Activated naive CD4-positive, alpha-beta T cell treated with anti-CD3 and anti-CD28 coated beads, Interleukin-2, amount 50 U/mL, for 72 hours (primary cell): ENCODE data around the gene RASD1. TPM values are rescaled to one million over a fixed set of nuclear protein-coding genes. Genes with fewer than 3 reads are reported as not detected.
A peak's percentile ranks its signal among the peaks of the same experiment; 100 is the strongest.
"Not testable (repeated sequence)": the region's sequence is repeated elsewhere in the genome, so short reads cannot be mapped to it uniquely, and the experiment has no call there.

Experiments used
- ATAC-seq, 2 donors: fragments of 150-1000 bp; cut with Tn5 transposase; 2 replicates each; pipeline ENCODE4 v1.10.0; 2021; ENCODE audit warnings: mild to moderate bottlenecking in 2 of 2, moderate library complexity in 2 of 2
- DNase-seq, 2 donors: peaks; one replicate each; pipeline ENCODE4 v3.0.0; 2021 to 2022; ENCODE audit warnings: low spot score in 2 of 2
- H3K27ac Mint-ChIP-seq, 2 donors: one replicate each; pipeline ENCODE4 v1.8.0; 2022; ENCODE audit warnings: mild to moderate bottlenecking in 2 of 2, mixed read lengths in 2 of 2
- H3K36me3 Mint-ChIP-seq, 2 donors: one replicate each; pipeline ENCODE4 v1.8.0; 2022; ENCODE audit warnings: mixed read lengths in 2 of 2
- H3K9me3 Mint-ChIP-seq, 2 donors: one replicate each; pipeline ENCODE4 v1.8.0; 2022; ENCODE audit warnings: mixed read lengths in 2 of 2
- total RNA-seq, 2 donors: library from RNA; stranded (reverse); gene quantifications; one replicate each; pipeline ENCODE4 v1.2.3, GENCODE V29; 2022

RASD1 gene
- total RNA-seq, 2 donors from 2014 or later, result 0.71 to 1.2 TPM

- Mint-ChIP-seq H3K27ac (no peak overlapping the region), H3K36me3 (no peaks in the 10 kb centered on the region), H3K9me3 (no peaks in the 10 kb centered on the region)
- ATAC-seq (no peak), DNase-seq (no peak)
Observed at GRCh38 chr17:17469358-17469757, 26.8 kb downstream of the RASD1 start.

GRCh38 chr17:17468217-17469010, 27.8 kb downstream of the RASD1 start:
- DNase-seq (no peak), ATAC-seq (no peak)
- Mint-ChIP-seq H3K9me3 (no peaks in the 10 kb centered on the region), H3K27ac (no peak overlapping the region), H3K36me3 (no peaks in the 10 kb centered on the region)

DNA sequence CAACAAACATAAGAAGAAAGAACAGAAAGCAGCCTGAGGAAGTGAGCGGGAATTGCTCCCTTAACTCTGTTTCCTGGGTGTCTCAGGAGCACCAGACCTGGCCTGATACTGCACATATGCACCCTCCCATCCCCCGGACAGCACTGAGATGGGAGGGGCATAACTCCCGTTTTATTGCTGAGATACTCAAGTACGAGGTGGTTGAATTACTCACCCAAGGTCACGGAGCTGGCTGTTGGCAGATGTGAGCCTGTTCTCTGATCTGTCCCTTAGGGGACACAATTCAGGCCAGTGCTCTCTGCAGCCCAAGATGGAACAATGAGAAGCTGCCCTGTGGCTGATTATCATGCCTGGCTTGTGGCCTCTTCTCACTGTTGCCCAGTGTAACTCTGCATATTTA, 28.5 kb downstream of the RASD1 start:
- DNase-seq (no peak), ATAC-seq (no peak)
- H3K27ac Mint-ChIP-seq, result no peak overlapping the region
- H3K9me3 Mint-ChIP-seq, result no peaks in the 10 kb centered on the region
- H3K36me3 Mint-ChIP-seq, result no peaks in the 10 kb centered on the region

- Mint-ChIP-seq H3K9me3 (no peaks in the 10 kb centered on the region), H3K27ac (no peak overlapping the region), H3K36me3 (no peaks in the 10 kb centered on the region)
- ATAC-seq (no peak), DNase-seq (no peak)
Observed at GRCh38 chr17:17467016-17467415, 29.2 kb downstream of the RASD1 start.

GRCh38 chr17:17466511-17466910, 29.7 kb downstream of the RASD1 start:
- Mint-ChIP-seq H3K9me3 (no peaks in the 10 kb centered on the region), H3K36me3 (no peaks in the 10 kb centered on the region), H3K27ac (no peak overlapping the region)
- DNase-seq, result no peak
- ATAC-seq, result no peak

DNA sequence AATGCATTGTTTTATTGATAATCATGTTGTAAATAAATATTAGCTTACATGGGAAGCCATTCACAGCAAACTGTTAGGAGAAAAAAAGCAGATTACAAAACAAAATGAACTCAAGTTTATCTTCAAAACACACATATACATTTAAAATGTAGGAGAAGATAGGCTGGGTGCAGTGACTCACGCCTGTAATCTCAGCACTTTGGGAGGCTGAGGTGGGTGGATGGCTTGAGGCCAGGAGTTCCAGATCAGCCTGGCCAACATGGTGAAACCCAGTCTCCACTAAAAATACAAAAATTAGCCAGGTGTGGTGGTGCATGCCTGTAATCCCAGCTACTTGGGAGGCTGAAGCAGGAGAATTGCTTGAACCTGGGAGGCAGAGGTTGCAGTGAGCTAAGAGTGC, 30.3 kb downstream of the RASD1 start:
- not testable (repeated sequence) for H3K27ac Mint-ChIP-seq, H3K36me3 Mint-ChIP-seq, DNase-seq, H3K9me3 Mint-ChIP-seq, ATAC-seq

DNA sequence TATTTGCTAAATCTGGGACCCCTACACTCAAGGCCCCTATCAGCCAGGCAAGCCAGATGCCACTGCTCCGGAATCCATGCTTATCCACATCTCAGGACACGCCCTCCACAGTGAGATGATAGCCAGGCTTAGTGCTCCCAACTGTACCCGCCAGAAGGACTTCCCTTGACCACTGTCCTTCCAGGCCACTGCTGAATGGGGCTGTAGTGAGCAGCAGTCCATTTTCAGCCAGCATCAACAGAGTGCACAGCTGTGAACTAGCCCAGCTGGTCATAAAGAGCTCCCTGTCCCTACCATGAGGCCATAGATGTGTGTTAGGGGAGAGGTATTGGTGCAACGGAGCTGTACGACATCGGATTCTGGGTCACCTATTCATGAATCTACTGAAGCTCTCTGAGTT, 32.4 kb downstream of the RASD1 start:
- DNase-seq, result no peak
- Mint-ChIP-seq H3K9me3 (peaks cover 7 to 9% of the 10 kb centered on the region in 2 donors), H3K36me3 (no peaks in the 10 kb centered on the region), H3K27ac (no peak overlapping the region)
- ATAC-seq, result no peak

DNA sequence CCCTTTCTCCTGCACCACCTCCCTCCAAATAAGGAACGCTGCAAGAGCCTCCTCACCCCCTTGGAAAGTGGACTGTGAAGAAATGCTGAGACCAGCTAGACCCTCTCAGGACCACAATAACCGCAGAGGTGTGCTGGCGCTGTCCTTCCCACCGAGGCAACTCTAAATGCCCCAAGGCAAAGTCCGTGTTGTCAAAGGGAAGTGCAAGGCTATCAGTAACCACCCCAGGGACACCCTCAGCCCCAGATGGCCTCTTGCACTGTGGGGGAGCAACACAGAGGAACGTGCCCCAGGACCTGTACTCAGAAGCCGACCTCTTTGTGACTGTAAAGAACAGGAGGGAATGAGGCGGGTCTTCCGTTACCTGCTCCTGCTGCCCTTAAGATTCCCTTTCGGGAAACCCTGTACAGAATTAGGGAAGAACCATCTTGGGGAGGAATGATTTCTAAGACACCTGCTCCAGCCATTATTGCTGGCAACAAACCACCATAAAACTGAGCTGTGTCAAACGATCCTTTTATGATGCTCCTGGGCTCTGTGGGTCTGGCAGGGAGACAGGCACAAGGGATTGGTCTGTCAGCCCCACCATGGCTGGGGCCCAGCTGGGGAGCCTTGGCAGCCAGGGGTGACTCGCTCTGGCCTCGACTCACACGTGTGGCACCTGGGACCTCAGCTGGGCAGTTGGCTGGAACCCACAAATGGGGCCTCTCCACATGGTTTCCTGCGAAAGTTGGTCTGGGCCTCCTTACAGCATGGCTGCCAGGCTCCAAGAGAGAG, 34.0 kb downstream of the RASD1 start:
- Mint-ChIP-seq H3K9me3 (peaks cover 7 to 9% of the 10 kb centered on the region in 2 donors), H3K36me3 (no peaks in the 10 kb centered on the region), H3K27ac (no peak overlapping the region)
- peak in 1 of 2 donors; percentile 41 for ATAC-seq
- DNase-seq, result no peak

GRCh38 chr17:17460038-17460437, 36.2 kb downstream of the RASD1 start:
- Mint-ChIP-seq H3K36me3 (no peaks in the 10 kb centered on the region), H3K27ac (no peak overlapping the region), H3K9me3 (peaks cover 7 to 9% of the 10 kb centered on the region in 2 donors)
- ATAC-seq (no peak), DNase-seq (no peak)

DNA sequence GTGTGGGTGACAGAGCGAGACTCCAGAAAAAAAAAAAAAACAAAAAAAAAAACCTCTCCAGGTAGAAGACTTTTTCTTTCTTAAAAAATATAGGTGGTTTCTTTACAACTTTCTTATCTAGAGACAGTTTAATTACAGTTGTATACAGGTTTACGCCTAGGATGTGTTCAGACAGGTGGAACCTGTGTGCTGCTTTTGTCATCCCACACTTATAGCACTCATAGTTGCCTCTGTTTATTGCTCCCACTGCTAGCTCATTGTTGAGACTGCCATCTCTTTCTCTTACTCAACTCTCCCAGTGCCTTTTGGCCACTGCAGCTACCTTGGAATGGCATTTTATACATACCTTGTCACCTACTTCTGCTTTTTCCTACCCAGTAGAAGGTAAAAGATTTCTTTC, 38.5 kb downstream of the RASD1 start:
- peaks cover 7 to 9% of the 10 kb centered on the region in 2 donors for H3K9me3 Mint-ChIP-seq
- no peak for ATAC-seq
- no peaks in the 10 kb centered on the region for H3K36me3 Mint-ChIP-seq
- no peak for DNase-seq
- no peak overlapping the region for H3K27ac Mint-ChIP-seq

DNA sequence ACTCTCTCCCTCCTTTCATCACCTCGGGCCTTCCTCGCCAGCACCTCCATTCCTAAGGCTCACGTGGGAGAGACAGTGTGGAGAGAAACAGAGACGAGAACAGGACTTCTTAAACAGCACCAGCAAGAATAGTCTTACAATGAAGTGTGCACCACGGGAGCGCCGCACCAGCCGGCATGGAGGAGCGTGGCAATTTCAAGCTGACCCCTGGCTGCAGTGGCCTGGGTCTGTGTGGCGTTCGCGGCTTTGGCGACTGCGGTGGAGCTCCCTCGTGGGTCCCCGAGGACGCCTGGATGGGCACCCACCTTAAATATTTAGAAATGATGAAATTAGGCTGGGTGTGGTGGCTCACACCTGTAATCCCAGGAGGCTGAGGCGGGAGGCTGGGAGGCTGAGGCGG, 39.9 kb downstream of the RASD1 start:
- no peak for DNase-seq
- H3K9me3 Mint-ChIP-seq, result peaks cover 7 to 9% of the 10 kb centered on the region in 2 donors
- no peaks in the 10 kb centered on the region for H3K36me3 Mint-ChIP-seq
- no peak for ATAC-seq
- no peak overlapping the region for H3K27ac Mint-ChIP-seq

GRCh38 chr17:17455173-17455572, 41.0 kb downstream of the RASD1 start:
- no peak for DNase-seq
- peaks cover 5 to 6% of the 10 kb centered on the region in 2 donors for H3K9me3 Mint-ChIP-seq
- no peak for ATAC-seq
- H3K27ac Mint-ChIP-seq, result no peak overlapping the region
- no peaks in the 10 kb centered on the region for H3K36me3 Mint-ChIP-seq

GRCh38 chr17:17454700-17455099, 41.5 kb downstream of the RASD1 start:
- not testable (repeated sequence) for H3K36me3 Mint-ChIP-seq

GRCh38 chr17:17454276-17454675, 41.9 kb downstream of the RASD1 start:
- Mint-ChIP-seq H3K36me3 (no peaks in the 10 kb centered on the region), H3K9me3 (no peaks in the 10 kb centered on the region), H3K27ac (peak overlapping the region in 1 of 2 donors; percentile 50)
- no peak for ATAC-seq
- DNase-seq, result no peak

More at GRCh38 chr17:17454700-17455099, 41.5 kb downstream of the RASD1 start:
- not testable (repeated sequence) for DNase-seq, H3K9me3 Mint-ChIP-seq, ATAC-seq, H3K27ac Mint-ChIP-seq

DNA sequence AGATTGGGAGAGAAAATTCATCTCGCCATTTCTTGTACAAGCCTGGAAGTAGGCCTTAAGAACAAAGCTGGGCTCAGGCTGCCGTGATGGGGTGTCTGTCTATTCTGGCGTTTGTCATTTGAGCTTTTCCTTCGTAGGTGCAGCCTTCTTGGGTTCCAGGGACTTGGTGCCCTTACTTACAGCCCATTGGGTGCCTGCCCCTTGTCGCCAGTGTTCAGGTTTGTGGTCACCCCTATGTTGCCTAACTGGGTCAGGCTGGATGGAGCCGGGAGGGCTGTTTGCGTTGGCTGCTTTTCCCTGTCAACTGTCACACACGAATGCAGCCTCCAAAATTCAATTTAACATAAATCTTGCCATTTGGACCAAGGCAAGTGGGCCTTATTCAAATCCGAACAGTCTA, 43.1 kb downstream of the RASD1 start:
- no peak for ATAC-seq
- Mint-ChIP-seq H3K9me3 (no peaks in the 10 kb centered on the region), H3K27ac (no peak overlapping the region), H3K36me3 (no peaks in the 10 kb centered on the region)
- no peak for DNase-seq

- H3K9me3 Mint-ChIP-seq, result peaks cover 0 to 5% of the 10 kb centered on the region in 2 donors
- no peak for ATAC-seq
- H3K27ac Mint-ChIP-seq, result no peak overlapping the region
- DNase-seq, result no peak
- no peaks in the 10 kb centered on the region for H3K36me3 Mint-ChIP-seq
Observed at GRCh38 chr17:17448723-17449122, 47.5 kb downstream of the RASD1 start.

GRCh38 chr17:17448076-17448475, 48.1 kb downstream of the RASD1 start:
- no peak for ATAC-seq
- Mint-ChIP-seq H3K9me3 (peaks cover 0 to 5% of the 10 kb centered on the region in 2 donors), H3K27ac (peak overlapping the region in 1 of 2 donors; percentile 56), H3K36me3 (no peaks in the 10 kb centered on the region)
- DNase-seq, result no peak
